GM19351 (cell line): Measurements from ENCODE around the gene GAS7.
A peak's percentile ranks its signal among the peaks of the same experiment; 100 is the strongest.

Experiments
- ATAC-seq: cut with Tn5 transposase; IDR thresholded peaks from one replicate; pipeline ENCODE4 v1.9.1; 2021; ENCODE audit warnings: mild to moderate bottlenecking, moderate library complexity; ENCODE audit not compliant: unreplicated experiment

The GAS7 gene

GRCh38 chr17:9904277-9905077, 293.9 kb downstream of the GAS7 start:
- no peak for ATAC-seq

- no peak for ATAC-seq
Observed at GRCh38 chr17:9902120-9902519, 296.3 kb downstream of the GAS7 start.

- no peak for ATAC-seq
Observed at GRCh38 chr17:9900784-9901183, 297.6 kb downstream of the GAS7 start.

- no peak for ATAC-seq
Observed at GRCh38 chr17:9900044-9900594, 298.3 kb downstream of the GAS7 start.

- no peak for ATAC-seq
Observed at GRCh38 chr17:9899280-9900043, 298.9 kb downstream of the GAS7 start.

DNA sequence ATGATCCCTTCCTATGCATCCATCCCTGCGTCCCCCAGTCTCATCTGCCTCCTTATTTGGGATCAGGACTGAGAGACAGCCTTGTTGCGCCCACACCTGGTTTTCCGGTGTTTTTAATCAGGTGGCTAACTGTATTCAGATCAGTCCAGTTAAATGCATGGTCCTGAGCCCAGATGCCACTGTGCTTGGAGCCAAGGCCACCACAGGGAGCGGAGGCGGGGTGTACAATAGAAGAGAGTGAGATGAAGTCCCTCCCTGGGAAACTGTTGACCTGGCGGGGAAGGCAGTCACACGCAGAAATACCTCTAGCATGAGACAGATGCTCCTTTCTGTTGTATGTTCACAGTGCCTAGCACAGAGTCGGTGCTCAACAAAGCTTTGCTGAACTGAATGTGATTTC, 299.6 kb downstream of the GAS7 start:
- ATAC-seq = no peak

GRCh38 chr17:9897372-9897968, 300.9 kb downstream of the GAS7 start:
- ATAC-seq = no peak

DNA sequence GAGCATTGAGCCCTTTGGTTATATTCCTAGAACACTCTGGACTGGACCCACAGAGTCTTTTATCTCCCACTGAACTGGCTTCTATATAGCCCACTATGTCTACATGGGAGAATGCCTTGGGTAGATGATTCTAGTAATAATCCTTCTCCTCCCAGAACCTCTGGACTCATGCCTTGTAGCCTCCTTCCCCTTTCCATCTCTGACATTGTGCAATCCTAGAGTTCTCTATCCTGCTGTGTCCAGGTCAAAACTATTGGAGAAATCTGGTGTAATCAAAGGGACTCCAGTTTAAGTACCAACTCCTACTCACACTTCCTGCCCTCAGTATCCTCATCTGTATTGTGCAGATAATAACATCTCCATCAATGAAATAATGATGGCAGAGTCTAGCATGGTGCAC, 302.5 kb downstream of the GAS7 start:
- no peak for ATAC-seq

GRCh38 chr17:9894231-9894630, 304.2 kb downstream of the GAS7 start:
- ATAC-seq = no peak

GRCh38 chr17:9893411-9894012, 304.9 kb downstream of the GAS7 start:
- no peak for ATAC-seq

DNA sequence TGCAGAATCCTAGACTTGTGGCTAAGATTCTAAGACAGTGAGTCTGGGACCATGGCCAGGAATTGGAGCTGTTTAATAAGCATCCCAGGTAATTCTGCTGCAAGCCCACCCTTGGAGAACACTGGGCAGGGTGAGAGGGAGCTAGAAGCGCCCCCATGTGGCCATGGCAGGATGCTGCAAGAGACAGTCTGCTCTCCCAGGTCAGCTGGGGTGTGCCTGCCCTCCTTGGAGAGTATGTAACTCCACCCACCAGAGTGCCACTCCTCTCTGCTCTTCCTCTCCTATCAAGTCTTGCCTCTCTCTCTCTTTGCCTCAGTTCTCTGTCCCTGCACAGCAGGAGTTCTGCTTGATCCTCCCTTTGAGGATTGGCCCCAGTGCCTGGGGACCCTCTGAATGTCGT, 308.3 kb downstream of the GAS7 start:
- ATAC-seq = peak; percentile 43

DNA sequence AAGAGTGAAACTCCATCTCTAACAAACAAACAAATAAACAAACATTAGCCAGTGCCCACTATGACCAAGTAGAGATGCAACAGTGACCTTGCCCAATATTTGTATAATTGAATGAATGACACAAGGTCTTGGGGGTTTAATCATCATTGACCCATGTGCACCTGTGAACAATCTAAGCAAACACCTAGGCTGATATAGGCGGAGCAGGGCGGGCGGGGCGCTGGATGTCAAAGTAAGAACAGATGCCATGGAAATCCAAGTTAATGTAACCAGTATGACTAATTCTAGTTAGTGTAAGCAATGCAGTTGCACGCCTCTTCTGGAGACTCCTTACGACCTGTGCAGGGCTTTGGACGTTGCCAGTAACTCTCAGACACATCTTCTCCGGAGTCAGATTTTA, 310.9 kb downstream of the GAS7 start:
- ATAC-seq = no peak

DNA sequence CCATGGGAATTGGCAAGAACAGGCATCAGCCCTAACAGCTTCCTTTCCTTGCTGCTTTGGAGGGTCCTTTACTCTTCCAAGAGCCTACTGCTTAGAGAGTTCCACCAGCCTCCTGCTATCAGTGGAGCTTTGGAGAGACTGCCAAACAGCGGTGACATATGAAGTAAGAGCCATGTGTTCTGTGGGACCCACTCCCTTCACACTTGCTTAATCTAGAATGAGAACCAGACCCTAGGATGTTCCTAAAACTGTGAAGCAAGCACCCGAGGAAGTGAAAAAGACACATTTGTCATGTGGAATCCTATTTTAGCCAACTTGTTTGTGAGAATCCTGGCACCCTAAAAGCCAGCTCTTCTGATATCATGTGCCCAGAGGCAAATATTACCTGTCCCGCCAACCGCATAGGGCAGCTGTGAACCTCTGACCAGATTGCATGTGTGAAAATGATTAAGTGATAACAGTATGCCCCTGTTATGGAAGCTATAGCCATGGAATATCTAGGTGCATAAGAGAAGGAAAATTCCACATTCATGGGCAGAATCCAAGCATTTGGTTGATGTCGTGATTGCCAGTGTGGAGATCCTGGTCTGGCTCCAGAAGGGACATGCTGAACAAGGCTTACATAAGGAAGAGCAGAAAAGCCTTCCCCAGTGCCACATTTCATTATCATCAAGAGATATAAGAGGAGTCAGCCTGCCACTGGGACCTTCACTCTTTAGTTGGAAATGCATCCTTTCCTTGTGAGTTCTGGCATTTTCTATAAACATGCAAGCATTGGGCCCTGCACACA, 312.1 kb downstream of the GAS7 start:
- ATAC-seq = no peak

DNA sequence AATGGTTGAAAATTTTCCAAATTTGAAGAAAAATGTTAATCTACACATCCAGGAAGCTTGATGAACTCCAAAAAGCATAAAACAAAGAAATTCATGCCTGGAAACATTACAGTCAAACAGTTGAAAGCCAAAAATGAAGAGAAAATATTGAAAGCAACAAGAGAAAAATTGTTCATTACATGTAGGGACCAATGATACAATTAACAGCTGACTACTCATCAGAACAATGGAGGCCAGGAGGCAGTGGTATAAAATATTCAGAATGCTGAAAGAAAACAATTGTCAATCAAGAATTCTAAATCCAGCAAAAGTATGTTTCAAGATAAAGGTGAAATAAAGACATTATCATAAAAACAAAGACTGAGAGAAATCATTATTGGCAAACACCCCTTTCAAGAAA, 315.0 kb downstream of the GAS7 start:
- ATAC-seq = no peak

DNA sequence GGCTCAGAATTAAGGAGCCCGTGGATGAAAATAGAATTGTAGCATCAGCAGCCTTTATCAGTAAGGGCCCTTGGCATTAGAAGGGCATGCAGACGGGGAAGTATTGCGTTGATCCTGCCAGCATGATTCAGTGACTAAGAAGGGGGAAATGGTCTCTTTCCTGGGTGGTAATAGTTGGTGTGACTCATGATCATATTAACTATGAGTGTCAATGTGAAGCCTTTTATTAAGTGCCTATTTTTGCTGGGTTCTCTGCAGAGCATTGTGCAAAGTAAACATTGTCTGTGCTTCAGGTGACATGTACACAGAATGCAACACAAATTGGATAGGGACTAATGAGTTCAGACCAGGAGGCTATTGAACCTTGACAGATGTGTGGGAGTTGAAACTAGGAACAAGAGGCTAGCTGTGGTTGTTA, 317.8 kb downstream of the GAS7 start:
- ATAC-seq = peak; percentile 66

DNA sequence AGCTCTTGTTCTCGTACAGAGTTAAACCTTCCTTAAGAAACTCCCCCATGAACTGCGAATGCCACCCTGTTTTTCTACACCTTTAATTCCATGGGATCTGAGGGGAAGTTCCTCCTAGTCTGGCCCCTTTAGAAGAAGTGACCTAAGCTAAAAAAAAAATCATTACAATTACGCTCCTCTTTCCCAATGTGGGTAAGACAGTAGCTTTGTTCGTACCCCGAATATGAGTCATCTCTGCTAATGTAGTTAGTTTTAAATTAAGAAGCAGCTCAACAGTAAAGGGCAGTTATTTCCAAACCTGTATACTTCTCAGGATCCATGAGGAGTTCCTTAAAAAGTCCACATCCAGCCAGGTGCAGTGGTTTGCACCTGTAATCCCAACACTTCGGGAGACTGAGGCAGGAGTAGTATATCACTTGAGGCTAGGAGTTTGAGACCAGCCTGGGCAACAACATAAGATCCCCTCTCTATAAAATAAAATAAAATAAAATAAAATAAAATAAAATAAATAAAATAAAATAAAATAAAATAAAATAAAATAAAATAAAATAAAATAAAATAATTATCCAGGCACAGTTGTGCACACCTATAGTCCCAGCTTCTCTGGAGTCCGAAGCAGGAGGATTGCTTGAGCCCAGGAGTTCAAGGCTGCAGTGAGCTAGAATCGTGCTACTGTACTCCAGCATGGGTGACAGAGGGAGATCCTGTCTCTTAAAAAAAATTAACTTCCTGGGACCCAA, 319.4 kb downstream of the GAS7 start:
- ATAC-seq = no peak

- no peak for ATAC-seq
Observed at GRCh38 chr17:9878356-9878755, 320.1 kb downstream of the GAS7 start.

DNA sequence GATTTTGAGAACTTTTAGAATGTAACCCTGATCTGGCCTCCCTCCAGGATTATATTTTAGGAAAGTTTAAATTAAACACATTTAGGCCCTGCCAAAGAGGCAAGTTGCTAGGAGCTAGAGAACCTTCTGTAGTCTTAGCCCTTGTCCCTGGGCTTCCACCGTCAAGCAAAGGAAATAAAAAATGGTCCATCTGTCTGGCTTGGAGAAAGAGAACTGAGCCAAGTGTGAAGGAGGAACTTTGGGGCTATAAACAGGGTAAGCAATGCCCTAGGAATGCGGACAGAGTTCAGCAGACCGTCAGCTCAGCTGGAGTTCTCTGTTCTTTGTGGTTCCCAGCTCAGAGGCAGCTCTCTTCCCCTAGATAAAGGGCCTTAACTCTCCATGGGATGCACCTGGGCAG, 323.0 kb downstream of the GAS7 start:
- no peak for ATAC-seq

GRCh38 chr17:9874722-9875121, 323.7 kb downstream of the GAS7 start:
- ATAC-seq = no peak

DNA sequence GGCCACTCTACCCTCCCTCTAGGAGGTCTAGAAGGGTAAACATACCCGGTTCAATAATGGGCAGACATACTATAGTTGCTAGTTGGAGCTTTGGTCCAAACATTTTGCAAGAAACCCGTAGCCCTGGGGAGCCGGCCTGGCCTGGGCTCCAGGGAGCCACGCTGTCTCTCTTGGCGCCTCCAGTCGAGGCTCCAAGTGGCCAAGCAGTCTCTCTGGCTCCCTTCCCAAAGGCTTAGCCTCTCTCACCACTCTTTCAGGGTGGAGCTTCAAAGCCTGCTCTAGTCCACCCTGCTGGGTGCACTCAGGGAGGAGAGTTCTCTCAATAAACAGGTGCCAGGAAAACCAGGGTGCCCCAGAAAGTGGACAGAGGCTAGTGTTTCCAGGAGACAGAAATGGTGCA, 325.6 kb downstream of the GAS7 start:
- no peak for ATAC-seq
